HCT116 (cell line): ENCODE results near the gene ADGRD1. TPM values are rescaled to one million over a fixed set of nuclear protein-coding genes. Genes with fewer than 3 reads are reported as not detected.

Experiments used
- ATAC-seq: fragments of 200-7000 bp; cut with Tn5 transposase; 2 replicates; pipeline ENCODE4 v1.9.1; 2020; ENCODE audit warnings: mild to moderate bottlenecking, moderate library complexity
- BruUV-seq: library from RNA; stranded (reverse); fragments of 400-500 nt; replicated peaks from 2 replicates; lab custom pipeline; 2021; lab: Mats Ljungman, UMichigan
- CTCF ChIA-PET: fragments of 300-600 bp; sonication (Branson Sonifier 250); formaldehyde crosslinking; loops from one replicate; lab custom pipeline; 2021; ENCODE audit warnings: antibody characterized with exemption; lab: Charles Lee
- POLR2A ChIA-PET: fragments of 300-600, 350-600 bp; sonication (Branson Sonifier 250); formaldehyde crosslinking; loops from one replicate; lab custom pipeline; 2021; ENCODE audit warnings: antibody characterized with exemption; lab: Charles Lee
- RAD21 ChIA-PET, 2 experiments: fragments of 300-600 bp; sonication (Branson Sonifier 250); formaldehyde crosslinking; loops; one replicate each; lab custom pipeline; 2023; ENCODE audit warnings: low total read pairs in 2 of 2; ENCODE audit not compliant: uncharacterized antibody in 2 of 2, unreplicated experiment in 2 of 2, low non-redundant PET in 1 of 2; lab: Charles Lee
- DNase-seq: peaks from one replicate; pipeline ENCODE4 v3.0.0-alpha.2; 2010; ENCODE audit warnings: low read depth, low spot score
- H2AFZ ChIP-seq: fragments of 200-600 bp; shearing (Covaris generic), sonication (generic); 2 replicates; pipeline ENCODE4 v1.6.1; 2017; ENCODE audit warnings: low read depth, mixed run types, mixed read lengths, antibody characterized with exemption, low read length; ENCODE audit not compliant: poor library complexity, severe bottlenecking
- H3K27ac ChIP-seq: 2 replicates; pipeline ENCODE4 v1.5.1; 2012; ENCODE audit warnings: low read depth, low read length
- H3K27me3 ChIP-seq: fragments of 200-600 bp; sonication (generic); 2 replicates; pipeline ENCODE4 v1.6.1; 2016; ENCODE audit warnings: mixed run types, low read length, mixed read lengths; ENCODE audit not compliant: insufficient read depth
- H3K36me3 ChIP-seq, 2 experiments: fragments of 200-500 bp in 1 of 2; fragments of 200-600 bp in 1 of 2; sonication (Bioruptor generic) in 1 of 2; sonication (generic) in 1 of 2; 2 replicates each; pipeline versions ENCODE4 v1.5.1 to v1.6.1; 2014 to 2016; ENCODE audit warnings: low read length in 2 of 2, inconsistent platforms in 1 of 2, mixed read lengths in 1 of 2, mixed run types in 1 of 2; ENCODE audit not compliant: insufficient read depth in 2 of 2, control insufficient read depth in 1 of 2
- H3K4me1 ChIP-seq, 2 experiments: fragments of 200-600 bp in 1 of 2; sonication (generic) in 1 of 2; 2 replicates each; pipeline versions ENCODE4 v1.5.1 to v1.6.1; 2012 to 2017; ENCODE audit warnings: low read length in 2 of 2, inconsistent platforms in 1 of 2, mild to moderate bottlenecking in 1 of 2, mixed read lengths in 1 of 2, mixed run types in 1 of 2, moderate library complexity in 1 of 2; ENCODE audit not compliant: insufficient read depth in 2 of 2, control insufficient read depth in 1 of 2
- H3K4me2 ChIP-seq: fragments of 200-600 bp; sonication (generic); 2 replicates; pipeline ENCODE4 v1.6.1; 2017; ENCODE audit warnings: mixed run types, low read length, mixed read lengths
- H3K4me3 ChIP-seq, 2 experiments: fragments of 200-600 bp in 1 of 2; sonication (generic) in 1 of 2; replicated peaks in 1 of 2; 2 replicates each; pipeline ENCODE4 v1.5.1; 2011 to 2016; ENCODE audit warnings: low read length in 2 of 2, control low read depth in 1 of 2, low read depth in 1 of 2, mild to moderate bottlenecking in 1 of 2, mixed read lengths in 1 of 2, mixed run types in 1 of 2
- H3K79me2 ChIP-seq: fragments of 200-600 bp; sonication (generic); 2 replicates; pipeline ENCODE4 v1.6.1; 2017; ENCODE audit warnings: mild to moderate bottlenecking, mixed run types, low read length, moderate library complexity, mixed read lengths; ENCODE audit not compliant: insufficient read depth
- H3K9ac ChIP-seq: fragments of 200-600 bp; sonication (generic); 2 replicates; pipeline ENCODE4 v1.6.1; 2016; ENCODE audit warnings: low read length, mixed read lengths
- H3K9me2 ChIP-seq: fragments of 200-600 bp; sonication (generic), shearing (Covaris generic); 2 replicates; pipeline ENCODE4 v1.6.1; 2017; ENCODE audit warnings: mixed run types, mild to moderate bottlenecking, moderate library complexity; ENCODE audit not compliant: insufficient read depth
- H3K9me3 ChIP-seq, 2 experiments: fragments of 200-500 bp in 1 of 2; fragments of 200-600 bp in 1 of 2; sonication (Bioruptor generic) in 1 of 2; sonication (generic) in 1 of 2; 2 replicates each; pipeline ENCODE4 v1.6.1; 2014 to 2017; ENCODE audit warnings: low read length in 2 of 2, mixed read lengths in 2 of 2, inconsistent platforms in 1 of 2, low read depth in 1 of 2, mild to moderate bottlenecking in 1 of 2, mixed run types in 1 of 2, moderate library complexity in 1 of 2; ENCODE audit not compliant: control insufficient read depth in 1 of 2, insufficient read depth in 1 of 2
- H4K20me1 ChIP-seq: fragments of 200-600 bp; sonication (generic), shearing (Covaris generic); 2 replicates; pipeline ENCODE4 v1.6.1; 2017; ENCODE audit warnings: mixed run types, mild to moderate bottlenecking, moderate library complexity; ENCODE audit not compliant: insufficient read depth
- CEBPB ChIP-seq: IDR thresholded peaks from 2 replicates; pipeline ENCODE4 v1.6.1; 2012; ENCODE audit warnings: low read depth
- EGR1 ChIP-seq: IDR thresholded peaks from 2 replicates; pipeline ENCODE4 v1.6.1; 2012; ENCODE audit warnings: low read depth
- ELF1 ChIP-seq: IDR thresholded peaks from 2 replicates; pipeline ENCODE4 v1.6.1; 2012; ENCODE audit warnings: low read depth, borderline replicate concordance
- EZH2phosphoT487 ChIP-seq: fragments of 200-600 bp; IDR thresholded peaks from 2 replicates; pipeline ENCODE4 v1.6.1; 2018; ENCODE audit warnings: antibody characterized with exemption, borderline replicate concordance
- FOSL1 ChIP-seq: IDR thresholded peaks from 2 replicates; pipeline ENCODE4 v1.6.1; 2012; ENCODE audit warnings: low read depth
- JUND ChIP-seq: IDR thresholded peaks from 2 replicates; pipeline ENCODE4 v1.6.1; 2012
- POLR2A ChIP-seq: IDR thresholded peaks from 2 replicates; pipeline ENCODE4 v1.7.0; 2011; ENCODE audit warnings: borderline replicate concordance; ENCODE audit not compliant: insufficient read depth, insufficient read length; ENCODE audit errors: extremely low read depth
- POLR2AphosphoS5 ChIP-seq: IDR thresholded peaks from 2 replicates; pipeline ENCODE4 v1.6.1; 2011; ENCODE audit warnings: mild to moderate bottlenecking, low read depth, low read length, moderate library complexity
- RAD21 ChIP-seq: IDR thresholded peaks from 2 replicates; pipeline ENCODE4 v1.6.1; 2012; ENCODE audit warnings: low read depth, mild to moderate bottlenecking
- REST ChIP-seq: IDR thresholded peaks from 2 replicates; pipeline ENCODE4 v1.6.1; 2012; ENCODE audit warnings: low read depth
- SIN3A ChIP-seq: IDR thresholded peaks from 2 replicates; pipeline ENCODE4 v1.6.1; 2012; ENCODE audit warnings: low read depth
- SP1 ChIP-seq: IDR thresholded peaks from 2 replicates; pipeline ENCODE4 v1.6.1; 2012; ENCODE audit warnings: low read depth
- SRF ChIP-seq: IDR thresholded peaks from 2 replicates; pipeline ENCODE4 v1.6.1; 2012; ENCODE audit warnings: low read depth
- TCF7L2 ChIP-seq: IDR thresholded peaks from 2 replicates; pipeline ENCODE4 v1.7.0; 2011; ENCODE audit warnings: borderline replicate concordance, inconsistent platforms; ENCODE audit not compliant: insufficient read depth, insufficient read length; ENCODE audit errors: extremely low read depth
- YY1 ChIP-seq: IDR thresholded peaks from 2 replicates; pipeline ENCODE4 v1.6.1; 2011; ENCODE audit warnings: low read length, low read depth, moderate library complexity, mild to moderate bottlenecking; ENCODE audit not compliant: insufficient replicate concordance; ENCODE audit errors: extremely low read depth
- ZFX ChIP-seq: fragments of 450-650 bp; IDR thresholded peaks from 2 replicates; pipeline ENCODE4 v1.6.1; 2017
- ZNF274 ChIP-seq: fragments of 200-500 bp; sonication (Bioruptor generic); IDR thresholded peaks from 2 replicates; pipeline ENCODE4 v1.6.1; 2014; ENCODE audit warnings: mild to moderate bottlenecking, low read depth, low read length, inconsistent platforms
- intact Hi-C: fragments of 100-400 bp; cut with micrococcal nuclease; formaldehyde crosslinking; loops from 2 replicates; pipeline ENCODE4 v1.10.0; 2022
- total RNA-seq: library from RNA; stranded (reverse); gene quantifications from one replicate; pipeline ENCODE4 v1.2.1, GENCODE V29; 2021; ENCODE audit not compliant: unreplicated experiment
- TF ChIP-seq, protein P1 (sequence below): IDR thresholded peaks from 2 replicates; pipeline ENCODE4 v1.6.1; 2012

The ADGRD1 gene
- total RNA-seq, 1 experiment from 2014 or later = 0.44 TPM

DNA sequence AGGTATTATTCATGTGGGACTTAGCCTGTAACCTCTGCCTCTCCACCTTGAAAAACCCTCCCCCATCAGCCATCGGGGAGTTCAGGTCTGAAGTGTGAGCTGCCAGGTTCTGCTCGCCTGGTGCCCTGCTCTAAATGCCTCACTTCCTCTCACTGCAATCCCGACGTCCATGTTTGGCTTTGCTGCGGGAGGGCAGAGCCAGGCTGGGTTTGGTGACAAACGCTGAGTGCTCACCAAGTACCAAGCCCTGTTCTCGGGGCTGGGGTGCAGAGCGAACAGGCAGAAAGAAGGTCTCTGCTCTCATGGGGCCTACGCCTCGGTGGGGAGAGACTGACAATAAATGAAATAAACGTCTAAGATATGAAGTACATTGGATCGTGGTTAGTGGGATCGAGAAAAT lies 2.1 kb upstream of the ADGRD1 start:
- no peak for DNase-seq
- RAD21 ChIA-PET = no interaction called here
- TF ChIP-seq POLR2A = no peak
- no peak for TF ChIP-seq YY1
- TF ChIP-seq EGR1 = no peak
- intact Hi-C loops = no loop called here
- Histone ChIP-seq H3K4me3 (no peak overlapping the region), H3K27me3 (peaks cover 18% of the 10 kb centered on the region), H3K27ac (no peak overlapping the region), H3K4me2 (no peak overlapping the region), H2AFZ (no peak overlapping the region), H3K36me3 (no peaks in the 10 kb centered on the region), H3K9ac (no peak overlapping the region), H3K9me3 (no peaks in the 10 kb centered on the region), H3K9me2 (no peaks in the 10 kb centered on the region), H4K20me1 (no peaks in the 10 kb centered on the region), H3K4me1 (no peaks in the 10 kb centered on the region), H3K79me2 (no peaks in the 10 kb centered on the region)
- no peak for ATAC-seq
- POLR2A ChIA-PET = no interaction called here
- no TSS peak for BruUV-seq
- CTCF ChIA-PET = no interaction called here

- Histone ChIP-seq H4K20me1 (no peaks in the 10 kb centered on the region), H3K4me3 (no peak overlapping the region), H3K9me2 (no peaks in the 10 kb centered on the region), H3K27me3 (peaks cover 14% of the 10 kb centered on the region), H3K9ac (no peak overlapping the region), H3K27ac (no peak overlapping the region), H3K36me3 (no peaks in the 10 kb centered on the region), H3K4me1 (no peaks in the 10 kb centered on the region), H3K79me2 (no peaks in the 10 kb centered on the region), H3K4me2 (no peak overlapping the region), H2AFZ (no peak overlapping the region), H3K9me3 (peaks cover 0 to 5% of the 10 kb centered on the region in 2 experiments; a peak in 1 of 4 replicates)
- ATAC-seq = no peak
- POLR2A ChIA-PET = no interaction called here
- CTCF ChIA-PET = no interaction called here
- TF ChIP-seq SRF (no peak), JUND (no peak), YY1 (no peak), SIN3A (no peak), ZFX (no peak), SP1 (no peak), ZNF274 (no peak), POLR2AphosphoS5 (no peak), CEBPB (no peak), POLR2A (no peak), EGR1 (no peak), RAD21 (no peak), ELF1 (no peak), TCF7L2 (no peak), REST (no peak), EZH2phosphoT487 (no peak), FOSL1 (no peak)
- TF ChIP-seq, protein P1, sequence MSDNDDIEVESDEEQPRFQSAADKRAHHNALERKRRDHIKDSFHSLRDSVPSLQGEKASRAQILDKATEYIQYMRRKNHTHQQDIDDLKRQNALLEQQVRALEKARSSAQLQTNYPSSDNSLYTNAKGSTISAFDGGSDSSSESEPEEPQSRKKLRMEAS = no peak
- BruUV-seq = no TSS peak
- intact Hi-C loops = no loop called here
- no peak for DNase-seq
- RAD21 ChIA-PET = no interaction called here
Measured at GRCh38 chr12:130952171-130952954, 1.3 kb upstream of the ADGRD1 start.
